Fibroblast of lung (primary cell): ENCODE data around the gene TSHZ2.

Experiments
- CTCF ChIP-seq, 2 donors: IDR thresholded peaks in 1 of 2; conservative IDR thresholded peaks in 1 of 2; 1 replicate in 1 of 2; 2 replicates in 1 of 2; pipeline ENCODE4 v1.5.1; 2011 to 2012; ENCODE audit warnings: low read length in 2 of 2, control low read depth in 1 of 2, inconsistent platforms in 1 of 2, low read depth in 1 of 2, mild to moderate bottlenecking in 1 of 2
- EZH2 ChIP-seq: IDR thresholded peaks from 2 replicates; pipeline ENCODE4 v1.5.1; 2012; ENCODE audit warnings: low read length, control low read depth, mild to moderate bottlenecking; ENCODE audit errors: missing control alignments

- TF ChIP-seq EZH2 (no peak), CTCF (conservative IDR thresholded peaks at IDR 0.05 in 1 of 2, IDR thresholded peaks at IDR 0.05 in 1 of 2; ENCODE audit: low read depth in 1 of 2, low read length in 2 of 2) (no peak)
Measured at GRCh38 chr20:53210041-53210440, 237.9 kb downstream of the TSHZ2 start.
